Adrenal gland (tissue), 5 donors: ENCODE data around the gene SLC30A4.

Experiments used
- CTCF ChIP-seq, 6 experiments: fragments of 450-650 bp in 4 of 6; fragments of 200-600 bp in 2 of 6; sonication (generic) in 1 of 6; IDR thresholded peaks; 1 replicate in 5 of 6; 2 replicates in 1 of 6; pipeline versions ENCODE4 v1.5.1 to v1.8.0; 2016 to 2021; ENCODE audit warnings: antibody characterized with exemption in 6 of 6, mild to moderate bottlenecking in 2 of 6, moderate library complexity in 1 of 6
- POLR2A ChIP-seq, 2 donors: fragments of 450-650 bp; IDR thresholded peaks; one replicate each; pipeline ENCODE4 v1.6.1; 2017; ENCODE audit warnings: antibody characterized with exemption in 2 of 2, mild to moderate bottlenecking in 2 of 2, moderate library complexity in 1 of 2
- donor health status: DM: no; HTN: no; CAD: no.

DNA sequence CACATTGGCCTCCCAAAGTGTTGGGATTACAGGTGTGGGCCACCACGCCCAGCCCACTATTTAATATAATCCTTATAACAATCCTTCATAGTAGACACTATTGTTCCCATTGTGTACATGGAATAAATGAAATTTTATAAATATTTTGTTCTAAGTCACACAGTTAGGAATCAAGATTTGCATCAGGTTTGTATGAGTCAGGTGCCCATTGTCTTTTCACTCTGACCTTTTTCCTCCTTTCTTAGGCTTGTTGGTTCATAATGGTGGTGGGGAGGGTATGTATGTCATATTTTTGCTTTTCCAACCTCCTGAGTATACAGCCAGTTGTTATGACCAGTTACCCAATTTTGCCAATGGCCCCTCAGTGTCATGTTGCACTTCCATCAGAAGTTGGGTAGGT is 18.0 kb upstream of the SLC30A4 start:
- TF ChIP-seq POLR2A (IDR thresholded peaks at IDR 0.05) = no peak
- TF ChIP-seq CTCF (IDR thresholded peaks at IDR 0.05) = no peak
